SK-N-SH (cell line): ENCODE results near the gene GRAMD1B. TPM values are rescaled to one million over a fixed set of nuclear protein-coding genes. Genes with fewer than 3 reads are reported as not detected.

ENCODE experiments used
- CTCF ChIA-PET: fragments of 300-600, 350-600 bp; formaldehyde crosslinking; extraction: SDS; loops from one replicate; lab custom pipeline; 2021; lab: Yijun Ruan, JAX
- POLR2A ChIA-PET: fragments of 350-600 bp; sonication (Branson Sonifier 250); formaldehyde crosslinking; extraction: SDS; loops from one replicate; lab custom pipeline; 2020; ENCODE audit warnings: antibody characterized with exemption, inconsistent platforms; lab: Yijun Ruan, JAX
- DNase-seq: peaks from one replicate; pipeline ENCODE4 v3.0.0; 2012
- H2AFZ ChIP-seq: fragments of 200-600 bp; sonication (generic); 2 replicates; pipeline ENCODE4 v1.8.1; 2016; ENCODE audit warnings: antibody characterized with exemption, mild to moderate bottlenecking, low read depth
- H3F3A ChIP-seq: fragments of 200-600 bp; sonication (generic); replicated peaks from 2 replicates; pipeline ENCODE3; 2016; ENCODE audit warnings: antibody characterized with exemption, mild to moderate bottlenecking; ENCODE audit not compliant: insufficient read depth
- H3K27ac ChIP-seq, 2 experiments: fragments of 200-500 bp in 1 of 2; fragments of 200-600 bp in 1 of 2; sonication (Bioruptor generic) in 1 of 2; sonication (generic), shearing (Covaris generic) in 1 of 2; 2 replicates each; pipeline versions ENCODE4 v1.5.1 to v1.6.1; 2014 to 2016; ENCODE audit warnings: low read depth in 2 of 2, inconsistent platforms in 1 of 2, low read length in 1 of 2, mild to moderate bottlenecking in 1 of 2, mixed read lengths in 1 of 2
- H3K27me3 ChIP-seq: fragments of 200-600 bp; sonication (generic), shearing (Covaris generic); 2 replicates; pipeline ENCODE4 v1.6.1; 2016; ENCODE audit warnings: mixed run types; ENCODE audit not compliant: insufficient read depth
- H3K36me3 ChIP-seq, 2 experiments: fragments of 200-500 bp in 1 of 2; fragments of 200-600 bp in 1 of 2; sonication (Bioruptor generic) in 1 of 2; sonication (generic) in 1 of 2; replicated peaks in 1 of 2; 2 replicates each; pipeline versions ENCODE3 to v1.5.1; 2014 to 2016; ENCODE audit warnings: low read length in 1 of 2, mild to moderate bottlenecking in 1 of 2; ENCODE audit not compliant: insufficient read depth in 2 of 2, control insufficient read depth in 1 of 2
- H3K4me1 ChIP-seq, 2 experiments: fragments of 200-500 bp in 1 of 2; fragments of 200-600 bp in 1 of 2; sonication (Bioruptor generic) in 1 of 2; sonication (generic), shearing (Covaris generic) in 1 of 2; 2 replicates each; pipeline versions ENCODE4 v1.5.1 to v1.6.1; 2014 to 2016; ENCODE audit warnings: low read depth in 1 of 2, low read length in 1 of 2, mixed run types in 1 of 2; ENCODE audit not compliant: insufficient read depth in 2 of 2, control insufficient read depth in 1 of 2
- H3K4me2 ChIP-seq: fragments of 200-600 bp; sonication (generic), shearing (Covaris generic); 2 replicates; pipeline ENCODE4 v1.6.1; 2017; ENCODE audit warnings: mixed run types
- H3K4me3 ChIP-seq, 2 experiments: fragments of 200-500 bp in 1 of 2; fragments of 200-600 bp in 1 of 2; sonication (Bioruptor generic) in 1 of 2; sonication (generic), shearing (Covaris generic) in 1 of 2; 2 replicates each; pipeline versions ENCODE4 v1.5.1 to v1.8.1; 2014 to 2016; ENCODE audit warnings: low read depth in 2 of 2, inconsistent platforms in 1 of 2, low read length in 1 of 2, mild to moderate bottlenecking in 1 of 2, mixed read lengths in 1 of 2, moderate library complexity in 1 of 2
- H3K79me2 ChIP-seq: fragments of 200-600 bp; sonication (generic); 2 replicates; pipeline ENCODE4 v1.8.1; 2017; ENCODE audit warnings: mild to moderate bottlenecking; ENCODE audit not compliant: insufficient read depth
- H3K9ac ChIP-seq: fragments of 200-600 bp; sonication (generic); 2 replicates; pipeline ENCODE4 v1.6.1; 2017; ENCODE audit warnings: mixed run types
- H3K9me2 ChIP-seq: fragments of 200-600 bp; sonication (generic); 2 replicates; pipeline ENCODE4 v1.6.1; 2017; ENCODE audit warnings: mixed run types
- H3K9me3 ChIP-seq: fragments of 200-600 bp; sonication (generic); 2 replicates; pipeline ENCODE4 v1.6.1; 2017; ENCODE audit warnings: mixed run types, mild to moderate bottlenecking, moderate library complexity
- H4K20me1 ChIP-seq: fragments of 200-600 bp; sonication (generic); 2 replicates; pipeline ENCODE4 v1.6.1; 2017; ENCODE audit warnings: mild to moderate bottlenecking, mixed run types; ENCODE audit not compliant: insufficient read depth
- CTCF ChIP-seq: fragments of 200-600 bp; sonication (generic); IDR thresholded peaks from 2 replicates; pipeline ENCODE4 v1.6.1; 2017; ENCODE audit warnings: antibody characterized with exemption, mild to moderate bottlenecking, moderate library complexity
- EP300 ChIP-seq, 2 experiments: IDR thresholded peaks; 2 replicates each; pipeline versions ENCODE4 v1.4.0 to v1.6.1; 2012; ENCODE audit warnings: borderline replicate concordance in 1 of 2, low read depth in 1 of 2, low read length in 1 of 2
- GATA2 ChIP-seq: sonication (generic); formaldehyde crosslinking; IDR thresholded peaks from 2 replicates; pipeline ENCODE4 v1.5.0; 2020; ENCODE audit warnings: mild to moderate bottlenecking, missing genetic modification reagents
- MEF2A ChIP-seq: IDR thresholded peaks from 2 replicates; pipeline ENCODE4 v1.4.0; 2012; ENCODE audit warnings: low read depth, borderline replicate concordance
- PBX3 ChIP-seq: IDR thresholded peaks from 2 replicates; pipeline ENCODE4; 2012
- TEAD4 ChIP-seq: IDR thresholded peaks from 2 replicates; pipeline ENCODE4 v1.4.0; 2012; ENCODE audit warnings: mild to moderate bottlenecking, borderline replicate concordance; ENCODE audit not compliant: insufficient read depth
- USF2 ChIP-seq: fragments of 150-350 bp; IDR thresholded peaks from 2 replicates; pipeline ENCODE4 v1.6.1; 2017; ENCODE audit warnings: antibody characterized with exemption, low read length, low read depth, borderline replicate concordance
- WGBS: methylation state at CpG from one replicate; pipeline ENCODE4 v1.1.6; 2017; ENCODE audit warnings: low lambda C conversion rate; 5-methylcytosine and 5-hydroxymethylcytosine counted together
- polyA plus RNA-seq, 3 experiments: library from polyadenylated mRNA; depleted of rRNA; stranded (reverse); fragments of >200 nt; gene quantifications; 2 replicates each; pipeline ENCODE4 v1.2.3, GENCODE V29; 2012

GRAMD1B gene
- polyA plus RNA-seq, 1 of the 3 experiments (the other 2 are of a cell fraction) = 14.5 TPM

- Histone ChIP-seq H3K9ac (no peak overlapping the region), H3K9me2 (no peaks in the 10 kb centered on the region), H3K4me1 (peaks cover 16% of the 10 kb centered on the region in 2 experiments; a peak in 3 of 4 replicates), H3K4me3 (no peak overlapping the region), H3K4me2 (no peak overlapping the region)
- TF ChIP-seq PBX3 = no peak
- TF ChIP-seq, all 33 proteins: peak for 0
- Histone ChIP-seq H3K27me3 (no peaks in the 10 kb centered on the region), H3F3A (peaks cover 7% of the 10 kb centered on the region), H3K27ac (no peak overlapping the region), H3K9me3 (no peaks in the 10 kb centered on the region), H3K36me3 (no peaks in the 10 kb centered on the region), H2AFZ (no peak overlapping the region), H4K20me1 (no peaks in the 10 kb centered on the region), H3K79me2 (peaks cover 18% of the 10 kb centered on the region; the same call in 1 of the 2 replicates)
- no peak for DNase-seq
- POLR2A ChIA-PET = no interaction called here
- CTCF ChIA-PET = no interaction called here
- 87% methylated on average over 2 of the region's 2 CpGs for WGBS
Observed at GRCh38 chr11:123458501-123458900, 28.4 kb downstream of the GRAMD1B start.

GRCh38 chr11:123460012-123460700, 30.1 kb downstream of the GRAMD1B start:
- Histone ChIP-seq H3K9me3 (no peaks in the 10 kb centered on the region), H3K4me1 (peaks cover 8 to 11% of the 10 kb centered on the region in 2 experiments; a peak in 2 of 4 replicates), H3F3A (no peaks in the 10 kb centered on the region), H2AFZ (no peak overlapping the region), H3K4me3 (no peak overlapping the region), H3K9me2 (no peaks in the 10 kb centered on the region), H3K79me2 (peaks cover 20% of the 10 kb centered on the region; the same call in 1 of the 2 replicates), H3K36me3 (no peaks in the 10 kb centered on the region), H4K20me1 (no peaks in the 10 kb centered on the region), H3K9ac (no peak overlapping the region), H3K27me3 (no peaks in the 10 kb centered on the region), H3K4me2 (no peak overlapping the region), H3K27ac (no peak overlapping the region)
- POLR2A ChIA-PET = no interaction called here
- DNase-seq = no peak
- CTCF ChIA-PET = interaction anchor here (1.1 to 1.7 kb wide), 3 partner anchors 18 to 53 kb away, joined by 3 to 6 read pairs (median 5); no protein-coding TSS in a partner anchor
- no peak for TF ChIP-seq EP300 (IDR thresholded peaks at IDR 0.05; ENCODE audit: borderline replicate concordance in 1 of 2, low read depth in 1 of 2, low read length in 1 of 2)
- TF ChIP-seq USF2 = no peak
- no peak for TF ChIP-seq TEAD4
- no peak for TF ChIP-seq MEF2A
- TF ChIP-seq CTCF = no peak
- no peak for TF ChIP-seq PBX3
- no peak for TF ChIP-seq GATA2
- 76% methylated on average over 7 of the region's 7 CpGs for WGBS
